Measurements from ENCODE around the gene SYT11.
"Not testable (repeated sequence)": the region's sequence is repeated elsewhere in the genome, so short reads cannot be mapped to it uniquely, and the experiment has no call there.

SYT11 gene

DNA sequence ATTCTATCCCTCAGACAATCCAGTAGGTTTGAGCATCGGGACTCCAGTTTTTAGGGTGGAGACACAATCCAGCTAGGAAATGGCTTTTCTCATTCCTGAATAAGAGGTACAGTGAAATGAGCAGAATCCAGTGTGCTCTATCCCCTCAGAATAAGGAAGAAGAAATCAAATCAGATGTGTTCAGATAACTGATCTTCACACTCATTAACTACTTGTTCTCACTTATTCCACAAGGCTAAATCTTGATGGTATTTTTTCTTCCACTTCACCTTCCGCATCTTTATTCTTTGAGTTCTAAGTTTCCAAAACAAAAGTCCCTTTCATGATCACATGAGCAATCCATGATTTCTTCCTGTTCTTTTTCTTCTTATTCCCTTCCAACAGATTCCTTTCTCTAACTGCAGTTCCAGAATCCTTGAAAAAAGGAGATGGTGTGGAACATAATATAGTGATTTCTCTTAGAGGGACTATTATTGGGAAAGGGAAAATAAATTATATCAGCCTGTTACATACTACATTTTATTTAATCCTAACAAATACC, 1.7 kb downstream of the SYT11 start:
- DNase-seq (ENCODE audit: low spot score), result no peak

DNA sequence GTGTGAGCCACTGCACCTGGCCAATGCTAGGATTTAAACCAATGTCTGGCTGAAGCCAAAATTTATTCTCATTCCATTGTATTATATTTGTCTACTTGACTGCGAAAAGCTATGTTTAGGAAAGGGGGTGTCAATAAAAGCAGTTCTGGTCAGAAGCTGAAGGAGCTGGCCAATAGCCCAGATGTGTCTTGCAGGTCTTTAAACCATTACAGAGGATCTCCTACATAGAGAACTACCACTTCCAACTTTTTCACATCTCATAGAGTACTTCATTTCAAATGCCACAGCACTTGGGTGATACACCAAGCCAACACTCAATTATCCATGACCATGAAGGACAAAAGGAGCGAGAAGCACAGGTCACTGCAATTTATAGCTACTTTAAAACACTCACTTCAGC, 2.5 kb downstream of the SYT11 start:
- DNase-seq (ENCODE audit: low spot score), result no peak

DNA sequence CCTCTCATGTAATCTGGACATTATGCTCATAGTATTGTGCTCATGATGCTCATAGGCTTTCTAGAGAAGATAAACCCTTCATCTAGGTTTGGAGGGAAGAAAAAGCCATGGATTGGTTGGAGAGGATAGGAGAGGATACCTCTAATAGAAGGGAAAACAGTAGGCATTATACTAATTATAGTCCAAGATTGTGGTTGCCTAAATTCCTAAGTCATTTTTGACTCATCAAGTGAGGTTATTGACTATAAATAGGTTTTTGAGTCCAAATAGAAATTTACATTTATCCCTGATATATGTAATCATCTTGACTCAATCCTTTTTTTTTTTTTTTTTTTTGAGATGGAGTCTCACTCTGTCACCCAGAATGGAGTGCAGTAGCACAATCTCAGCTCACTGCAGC, 5.0 kb downstream of the SYT11 start:
- no peak for DNase-seq (ENCODE audit: low spot score)

DNA sequence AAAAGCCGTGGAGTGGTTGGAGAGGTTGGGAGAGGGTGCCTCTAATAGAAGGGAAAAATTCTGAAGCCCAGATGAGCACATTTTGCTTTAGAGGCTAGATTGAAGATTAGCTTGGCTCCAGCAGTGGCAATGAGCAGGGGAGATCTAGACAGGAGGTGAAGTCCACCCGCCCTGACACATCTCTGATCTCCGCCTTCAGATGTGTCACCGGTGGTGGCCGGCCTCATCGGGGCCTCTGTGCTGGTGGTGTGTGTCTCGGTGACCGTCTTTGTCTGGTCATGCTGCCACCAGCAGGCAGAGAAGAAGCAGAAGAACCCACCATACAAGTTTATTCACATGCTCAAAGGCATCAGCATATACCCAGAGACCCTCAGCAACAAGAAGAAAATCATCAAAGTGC, 8.4 kb downstream of the SYT11 start:
- no peak for DNase-seq (ENCODE audit: low spot score)

DNA sequence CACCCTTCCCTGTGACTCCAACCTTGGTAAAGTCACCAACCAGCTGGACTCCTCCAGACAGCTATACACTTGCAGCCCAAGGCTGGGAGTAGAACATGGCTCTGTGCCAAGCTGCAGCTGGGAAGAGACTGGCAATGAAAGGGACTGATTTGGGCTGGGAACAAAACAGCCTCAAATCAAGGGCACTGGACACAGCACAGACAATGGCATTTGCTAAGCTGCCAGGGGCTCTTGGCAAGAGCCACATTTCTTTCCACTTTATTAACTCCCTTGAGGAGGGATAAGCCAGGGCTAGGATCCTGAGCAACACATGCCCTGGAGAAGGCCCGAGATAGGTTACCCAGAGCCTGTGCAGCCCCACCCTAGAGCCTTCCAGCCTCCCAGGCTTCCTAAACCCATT, 12.0 kb downstream of the SYT11 start:
- DNase-seq (ENCODE audit: low spot score), result no peak

DNA sequence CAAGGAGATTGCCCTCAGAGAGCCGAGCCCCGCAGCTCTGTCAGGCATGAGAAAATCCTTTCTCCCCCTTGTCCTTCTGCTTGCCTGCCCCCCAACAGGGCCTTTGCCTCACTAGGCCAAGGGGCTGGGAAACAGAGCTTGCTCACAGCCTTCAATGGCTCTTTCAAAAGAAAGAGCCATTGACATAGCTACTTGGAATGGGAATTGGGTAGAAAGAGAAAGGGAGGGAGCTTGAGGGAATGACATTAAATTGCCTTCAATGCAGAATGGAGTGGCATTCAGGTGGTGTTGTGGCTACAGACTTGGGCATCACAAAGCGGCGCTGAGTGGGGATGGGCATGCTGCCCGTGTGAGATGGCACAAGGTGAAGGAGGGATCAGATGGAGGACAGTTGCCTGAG, 13.2 kb downstream of the SYT11 start:
- DNase-seq (ENCODE audit: low spot score), result no peak

DNA sequence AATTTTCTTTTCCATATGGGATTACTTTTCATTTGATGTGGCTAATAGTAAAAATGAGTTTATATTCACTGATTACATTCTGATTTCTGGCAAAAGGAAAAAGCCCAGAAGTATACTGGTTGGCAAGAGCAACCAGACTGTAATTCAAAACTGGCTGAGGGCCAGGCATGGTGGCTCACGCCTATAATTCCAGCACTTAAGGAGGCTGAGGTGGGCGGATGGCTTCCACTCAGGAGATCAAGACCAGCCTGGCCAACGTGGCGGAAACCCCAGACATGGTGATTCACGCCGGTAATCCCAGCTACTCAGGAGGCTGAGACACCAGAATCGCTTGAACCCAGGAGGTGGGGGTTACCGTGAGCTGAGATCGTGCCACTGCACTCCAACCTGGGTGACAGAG, 14.5 kb downstream of the SYT11 start:
- DNase-seq (ENCODE audit: low spot score), result no peak

DNA sequence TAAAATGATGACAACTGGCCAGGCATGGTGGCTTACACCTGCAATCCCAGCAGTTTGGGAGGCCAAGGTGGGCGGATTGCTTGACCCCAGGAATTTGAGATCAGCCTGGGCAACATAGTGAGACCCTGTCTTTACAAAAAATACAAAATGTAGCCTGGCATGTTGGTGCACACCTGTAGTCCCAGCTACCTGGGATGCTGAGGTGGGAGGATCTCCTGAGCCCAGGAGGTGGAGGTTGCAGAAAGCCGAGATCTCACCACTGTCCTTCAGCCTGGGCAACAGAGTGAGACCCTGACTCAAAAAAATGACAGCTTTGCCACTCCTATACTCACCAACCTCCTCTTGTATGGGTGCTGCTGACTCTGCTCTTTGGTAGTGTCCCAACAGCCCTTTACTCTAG, 18.6 kb downstream of the SYT11 start:
- no peak for DNase-seq (ENCODE audit: low spot score)

DNA sequence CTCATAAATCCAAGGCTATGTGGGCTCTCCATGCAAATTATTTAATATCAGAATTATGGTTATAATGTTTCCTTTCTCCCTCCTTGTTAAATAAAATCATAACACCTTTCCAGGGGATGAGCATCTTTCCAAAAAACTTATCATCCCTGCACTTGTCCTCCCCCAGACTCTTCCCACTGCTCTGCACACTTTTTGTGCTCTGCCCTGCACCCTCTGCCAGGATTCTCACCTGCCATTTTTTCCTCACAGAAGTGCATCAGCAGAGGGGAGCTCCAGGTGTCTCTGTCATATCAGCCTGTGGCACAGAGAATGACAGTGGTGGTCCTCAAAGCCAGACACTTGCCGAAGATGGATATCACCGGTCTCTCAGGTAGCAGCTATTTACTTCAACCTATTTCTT, 20.9 kb downstream of the SYT11 start:
- no peak for DNase-seq (ENCODE audit: low spot score)

DNA sequence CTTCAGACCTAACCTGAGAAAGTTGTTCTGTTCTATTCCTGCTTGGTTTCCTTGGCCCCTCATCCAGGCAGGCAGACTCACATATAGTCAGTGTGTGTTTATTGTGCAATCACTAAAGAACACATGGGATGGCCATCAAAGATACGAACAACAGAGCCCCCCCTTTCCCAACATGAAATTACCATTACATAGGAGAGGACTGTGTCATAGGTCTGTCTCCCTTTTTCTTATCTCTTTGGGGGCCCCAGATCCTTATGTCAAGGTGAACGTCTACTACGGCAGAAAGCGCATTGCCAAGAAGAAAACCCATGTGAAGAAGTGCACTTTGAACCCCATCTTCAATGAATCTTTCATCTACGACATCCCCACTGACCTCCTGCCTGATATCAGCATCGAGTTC, 21.6 kb downstream of the SYT11 start:
- no peak for DNase-seq (ENCODE audit: low spot score)

DNA sequence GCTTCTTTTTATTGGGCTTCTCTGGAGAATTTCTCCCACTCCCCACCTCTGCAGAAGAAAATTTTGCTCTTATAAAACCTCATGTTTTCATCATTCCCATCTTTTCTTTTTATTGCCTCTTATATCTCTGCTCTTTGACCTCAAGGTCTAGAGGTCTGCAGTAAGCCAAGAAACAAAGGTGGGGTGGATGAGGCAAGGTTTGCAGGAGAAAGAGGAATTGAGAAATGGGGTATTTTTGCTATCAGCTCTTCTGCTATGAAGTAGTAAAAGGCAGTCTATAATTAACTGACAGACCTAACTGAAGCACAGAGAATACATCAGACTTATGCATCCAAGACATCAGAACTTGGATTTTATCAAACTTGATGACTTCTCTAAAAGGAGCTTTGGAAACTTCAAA, 22.9 kb downstream of the SYT11 start:
- no peak for DNase-seq (ENCODE audit: low spot score)

DNA sequence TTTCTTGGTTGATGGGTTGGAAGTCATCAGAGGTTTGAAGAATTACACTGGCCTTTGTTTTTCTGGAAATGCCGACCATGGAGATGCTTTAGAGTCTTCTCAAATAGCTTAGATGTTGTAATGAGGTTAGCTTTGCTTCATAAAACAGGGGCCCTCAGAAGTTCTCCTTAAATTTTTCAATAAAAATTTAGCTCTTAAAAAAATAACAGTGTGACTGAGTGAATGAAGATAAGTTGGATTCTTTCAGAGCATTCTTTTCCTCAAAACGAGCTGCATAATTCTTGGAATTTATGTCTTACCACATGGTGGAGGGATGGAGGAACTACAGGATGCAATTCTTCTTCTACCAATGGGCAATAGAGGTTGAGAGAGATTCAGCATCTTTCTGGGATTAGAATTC, 23.4 kb downstream of the SYT11 start:
- DNase-seq (ENCODE audit: low spot score), result no peak

DNA sequence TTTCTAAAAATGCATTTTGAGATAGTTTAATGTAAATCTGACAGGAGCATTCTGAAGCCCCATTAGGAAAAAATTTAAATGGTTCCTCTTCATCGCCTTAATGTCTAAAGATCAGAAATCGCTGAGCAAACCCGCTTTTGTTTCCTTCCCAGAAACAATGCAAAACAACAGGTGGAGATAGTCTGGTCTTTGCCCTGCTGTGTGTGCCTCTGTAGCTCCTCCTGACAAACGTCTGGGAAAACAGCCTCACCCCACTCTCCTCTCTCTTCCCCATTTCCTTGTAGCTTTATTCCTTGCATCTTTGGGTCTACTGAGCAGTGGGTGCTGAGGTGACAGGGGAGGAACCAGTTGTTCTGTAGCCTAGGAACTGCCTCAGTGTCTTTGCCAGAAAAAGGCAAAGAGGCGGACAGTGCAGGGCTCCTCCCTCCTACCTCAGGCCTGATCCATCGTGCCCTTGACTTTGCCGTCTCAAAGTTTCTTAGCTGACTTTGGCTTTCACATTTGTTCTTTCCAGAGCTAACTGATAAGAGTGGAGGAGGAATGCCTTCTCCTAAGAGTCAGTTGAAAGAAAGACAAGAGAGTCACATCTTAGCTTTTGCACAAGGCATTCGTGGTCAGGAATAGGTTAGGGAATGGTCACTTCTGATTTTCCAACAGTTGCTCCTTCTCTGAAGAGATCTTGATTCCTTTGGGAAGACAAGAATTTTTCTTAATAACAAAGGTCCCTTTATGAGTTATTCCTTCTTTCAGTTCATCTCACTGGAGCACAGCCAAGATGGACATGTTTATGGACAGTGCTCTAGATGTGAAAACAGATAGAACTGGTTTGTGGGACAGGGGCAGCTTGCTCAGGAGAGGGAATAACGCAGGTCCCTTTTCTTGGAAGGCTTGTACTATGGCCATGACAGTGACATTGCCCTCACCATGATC, 24.9 kb downstream of the SYT11 start:
- DNase-seq (ENCODE audit: low spot score), result no peak

DNA sequence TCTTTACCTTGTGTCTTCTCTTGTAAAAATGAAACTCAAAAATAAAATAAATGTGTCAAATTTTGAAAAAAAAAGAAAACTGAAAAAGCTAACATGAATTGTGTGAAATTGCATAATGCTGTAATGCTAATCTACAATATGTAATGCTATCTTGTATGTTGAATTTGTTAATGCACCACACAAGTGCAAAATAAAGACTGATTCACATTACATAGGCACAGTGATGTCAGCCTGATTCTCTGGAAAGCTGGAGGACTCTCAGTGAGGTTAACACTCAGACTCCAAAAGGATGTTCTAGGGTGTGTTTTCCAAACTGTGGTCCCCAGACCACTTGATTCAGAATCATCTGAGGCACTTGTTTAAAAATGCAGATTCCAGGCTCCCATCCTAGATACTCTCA, 25.6 kb downstream of the SYT11 start:
- DNase-seq (ENCODE audit: low spot score), result no peak

DNA sequence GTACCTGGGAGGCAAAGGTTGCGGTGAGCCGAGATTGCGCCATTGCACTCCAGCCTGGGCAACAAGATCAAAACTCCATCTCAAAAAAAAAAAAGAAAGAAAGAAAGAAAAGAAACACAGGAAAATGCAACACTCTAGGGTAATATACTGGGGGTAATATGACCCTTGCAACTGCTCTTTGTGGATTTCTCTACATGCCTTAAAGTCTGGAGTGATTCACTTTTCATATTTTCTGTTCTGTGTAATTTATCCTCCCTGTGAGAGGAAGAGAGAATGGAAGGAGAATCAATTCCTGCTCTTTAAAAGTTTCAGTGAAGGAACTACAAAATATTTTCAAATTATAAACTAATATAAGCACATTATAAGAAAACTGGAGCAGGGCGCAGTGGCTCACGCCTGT, 29.1 kb downstream of the SYT11 start:
- DNase-seq (ENCODE audit: low spot score), result no peak

DNA sequence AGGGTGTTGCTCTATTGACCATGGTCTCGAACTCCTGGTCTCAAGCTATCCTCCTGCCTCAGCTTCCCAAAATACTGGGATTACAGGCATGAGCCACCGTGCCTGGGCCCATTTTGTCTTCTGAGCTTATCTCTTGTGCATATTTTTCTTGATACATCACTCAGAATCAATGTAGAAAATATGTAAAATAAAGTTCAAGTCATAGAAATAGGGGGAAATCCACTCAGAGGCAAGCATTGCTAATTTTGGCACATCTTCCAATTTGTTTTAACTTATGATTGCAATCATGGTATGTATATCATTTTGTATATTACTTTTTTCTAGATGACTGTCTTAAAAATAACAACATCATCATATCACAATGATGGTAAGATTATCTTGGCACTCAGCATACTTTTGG, 30.2 kb downstream of the SYT11 start:
- DNase-seq (ENCODE audit: low spot score), result no peak

DNA sequence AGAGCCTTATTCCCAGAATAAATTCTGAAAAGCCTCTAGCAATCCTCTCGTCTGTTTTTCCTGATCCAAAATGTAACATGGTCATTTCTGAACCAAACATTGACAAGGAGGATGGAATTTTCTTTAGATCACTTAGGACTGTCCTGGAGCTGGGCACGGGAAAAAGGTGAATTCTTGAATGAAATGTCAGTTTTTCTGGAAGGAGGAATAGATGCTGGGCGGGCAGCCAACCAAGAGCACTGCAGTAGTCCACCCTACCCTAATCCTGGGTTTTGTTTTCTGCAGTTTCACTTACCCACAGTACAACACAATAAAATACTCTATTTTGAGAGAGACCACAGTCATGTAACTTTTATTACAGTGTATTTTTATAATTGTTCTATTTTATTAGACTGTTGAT, 30.9 kb downstream of the SYT11 start:
- DNase-seq (ENCODE audit: low spot score), result no peak

DNA sequence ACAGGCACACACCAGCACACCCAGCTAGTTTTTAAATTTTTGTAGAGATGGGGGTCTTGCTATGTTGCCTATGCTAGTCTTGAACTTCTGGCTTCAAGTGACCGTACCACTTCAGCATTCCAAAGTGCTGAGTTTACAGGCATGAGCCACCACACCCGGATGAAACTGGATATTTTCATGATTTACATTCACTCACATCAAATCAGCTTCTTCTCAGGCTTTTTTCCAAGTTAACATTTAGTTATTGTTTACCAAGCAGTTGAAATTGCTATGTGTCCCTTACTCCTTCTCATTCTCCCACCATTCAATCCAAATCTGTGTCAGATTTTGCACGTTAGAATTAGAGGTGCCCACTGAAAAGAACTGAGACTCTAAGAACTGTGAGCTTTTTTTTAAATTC, 33.4 kb downstream of the SYT11 start:
- no peak for DNase-seq (ENCODE audit: low spot score)

DNA sequence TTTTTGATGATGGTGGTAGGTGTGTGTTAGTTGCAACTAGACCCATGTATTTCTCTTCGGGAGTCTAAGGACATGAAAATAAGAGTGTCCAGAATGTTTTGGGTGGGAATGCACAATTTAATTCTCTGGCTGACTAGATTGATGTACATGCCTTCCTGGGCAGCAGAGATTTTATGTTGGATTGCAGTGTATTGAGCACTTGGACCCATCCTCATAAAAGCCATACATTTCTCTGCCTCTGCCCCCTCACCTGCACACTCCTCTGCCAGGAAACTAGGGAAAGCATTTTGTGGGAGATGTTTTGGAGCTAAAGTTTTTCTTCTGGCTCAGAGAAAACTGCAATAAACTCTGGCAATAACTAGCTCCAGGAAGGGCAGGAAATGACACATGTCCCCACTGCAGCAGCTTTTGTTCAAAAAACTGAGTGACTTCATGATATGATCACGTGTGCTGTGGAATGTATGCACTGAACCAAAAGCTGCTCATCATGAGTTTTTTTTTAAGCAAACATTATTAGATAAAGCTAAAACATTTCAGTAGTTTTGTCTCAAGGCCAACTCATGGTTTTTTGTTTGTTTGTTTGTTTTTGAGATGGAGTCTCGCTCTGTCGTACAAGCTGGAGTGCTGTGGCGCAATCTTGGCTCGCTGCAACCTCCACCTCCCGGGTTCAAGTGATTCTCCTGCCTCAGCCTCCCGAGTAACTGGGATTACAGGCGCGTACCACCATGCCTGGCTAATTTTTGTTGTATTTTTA, 34.2 kb downstream of the SYT11 start:
- DNase-seq (ENCODE audit: low spot score), result no peak

DNA sequence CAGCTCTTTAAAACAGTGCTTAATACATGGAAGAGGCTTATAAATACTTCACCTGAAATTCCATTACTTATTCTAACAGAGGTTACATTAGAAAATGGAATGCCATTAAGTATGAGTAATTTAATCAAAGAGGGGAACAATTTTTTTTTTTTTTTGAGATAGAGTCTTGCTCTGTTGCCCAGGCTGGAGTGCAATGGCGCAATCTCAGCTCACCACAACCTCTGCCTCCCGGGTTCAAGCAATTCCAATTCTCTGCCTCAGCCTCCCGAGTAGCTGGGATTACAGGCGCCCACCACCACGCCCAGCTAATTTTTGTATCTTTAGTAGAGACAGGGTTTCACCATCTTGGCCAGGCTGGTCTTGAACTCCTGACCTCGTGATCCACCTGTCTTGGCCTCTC, 36.2 kb downstream of the SYT11 start:
- not testable (repeated sequence) for DNase-seq (ENCODE audit: low spot score)

DNA sequence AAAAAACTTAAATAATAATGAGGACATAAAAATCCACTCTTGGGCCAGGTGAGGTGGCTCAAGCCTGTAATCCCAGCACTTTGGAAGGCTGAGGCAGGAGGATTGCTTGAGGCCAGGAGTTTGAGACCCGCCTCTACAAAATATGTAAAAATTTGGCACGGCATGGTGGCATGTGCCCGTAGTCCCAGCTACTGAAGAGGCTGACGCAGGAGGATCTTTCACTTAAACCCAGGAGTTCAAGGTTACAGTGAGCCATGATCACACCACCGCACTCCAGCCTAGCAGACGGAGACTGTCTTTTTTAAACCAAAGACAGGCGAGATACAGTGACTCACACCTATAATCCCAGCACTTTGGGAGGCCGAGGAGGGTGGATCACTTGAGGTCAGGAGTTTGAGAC, 37.1 kb downstream of the SYT11 start:
- DNase-seq (ENCODE audit: low spot score), result not testable (repeated sequence)

DNA sequence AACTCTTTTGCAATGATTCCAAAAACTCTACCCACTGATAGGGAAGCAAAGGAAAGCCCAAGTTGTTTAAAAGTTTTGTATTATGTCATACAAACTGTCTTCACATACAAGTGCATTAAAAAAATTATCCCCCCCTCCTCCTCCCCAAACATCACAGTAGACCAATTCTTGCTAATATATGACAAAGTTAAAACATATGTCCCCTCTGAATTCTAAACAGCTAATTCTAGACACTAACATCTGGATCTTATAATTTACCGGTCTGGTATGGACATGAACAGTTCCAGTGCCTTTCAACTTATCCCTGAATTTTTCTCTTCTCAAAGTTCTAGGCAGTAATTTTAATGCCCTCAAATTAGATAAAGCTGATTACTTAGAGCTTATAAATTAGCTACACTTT, 38.4 kb downstream of the SYT11 start:
- DNase-seq (ENCODE audit: low spot score), result no peak

DNA sequence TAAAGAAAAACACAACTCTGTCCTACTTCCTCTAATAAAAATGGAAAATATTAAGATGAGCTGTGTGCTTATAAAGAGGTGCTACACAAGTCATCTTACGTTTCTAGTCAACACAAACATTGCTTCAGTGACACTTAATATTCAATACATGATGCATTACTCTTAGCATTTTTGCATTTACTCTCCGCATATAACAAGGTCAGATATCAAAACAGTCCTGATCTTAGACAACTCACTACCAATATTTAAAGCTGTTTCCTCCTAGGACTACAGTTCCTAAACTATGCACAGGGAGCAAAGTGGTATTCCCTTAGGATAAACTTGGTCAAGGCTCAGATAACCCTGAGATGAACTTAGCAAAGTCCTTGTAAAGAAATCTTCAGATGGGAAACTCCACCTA, 39.5 kb downstream of the SYT11 start:
- no peak for DNase-seq (ENCODE audit: low spot score)

Measured in hematopoietic multipotent progenitor cell treated with erythropoietin and hydrocortisone succinate and interleukin-3 and kit ligand, for 17 days (in vitro differentiated cells).